Erythroblast (primary cell): Measurements from ENCODE around the gene STXBP1.

Experiments used
- DNase-seq, 2 experiments: peaks; one replicate each; lab custom pipeline; 2025; lab: John Stamatoyannopoulos, UW
- GATA1 ChIP-seq: IDR thresholded peaks from 2 replicates; pipeline ENCODE4 v1.6.1; 2011; ENCODE audit warnings: low read depth, mild to moderate bottlenecking, control low read depth, low read length, moderate library complexity
- POLR2A ChIP-seq: IDR thresholded peaks from 2 replicates; pipeline ENCODE4 v1.6.1; 2011; ENCODE audit warnings: mild to moderate bottlenecking, low read length

The STXBP1 gene

GRCh38 chr9:127586096-127586495, 26.0 kb upstream of the STXBP1 start:
- TF ChIP-seq POLR2A (no peak), GATA1 (no peak)
- no peak for DNase-seq

GRCh38 chr9:127586537-127586936, 25.5 kb upstream of the STXBP1 start:
- DNase-seq, result peak; percentile 72 to 84
- TF ChIP-seq POLR2A (no peak), GATA1 (no peak)

GRCh38 chr9:127587966-127588365, 24.1 kb upstream of the STXBP1 start:
- no peak for DNase-seq
- TF ChIP-seq POLR2A, result no peak
- no peak for TF ChIP-seq GATA1

- TF ChIP-seq POLR2A (no peak), GATA1 (no peak)
- no peak for DNase-seq
Measured at GRCh38 chr9:127588740-127589506, 23.2 kb upstream of the STXBP1 start.

- TF ChIP-seq POLR2A, result no peak
- TF ChIP-seq GATA1, result no peak
- DNase-seq, result peak; percentile 45 to 69
Measured at GRCh38 chr9:127589955-127590370, 22.1 kb upstream of the STXBP1 start.

- no peak for DNase-seq
- no peak for TF ChIP-seq POLR2A
- TF ChIP-seq GATA1, result no peak
Measured at GRCh38 chr9:127595611-127596010, 16.5 kb upstream of the STXBP1 start.

- TF ChIP-seq POLR2A (no peak), GATA1 (no peak)
Measured at GRCh38 chr9:127598839-127599549, 13.1 kb upstream of the STXBP1 start.

GRCh38 chr9:127599550-127599891, 12.6 kb upstream of the STXBP1 start:
- no peak for TF ChIP-seq POLR2A

More at GRCh38 chr9:127598839-127599549, 13.1 kb upstream of the STXBP1 start:
- DNase-seq, result no peak

GRCh38 chr9:127603226-127603625, 8.9 kb upstream of the STXBP1 start:
- DNase-seq, result no peak
- TF ChIP-seq POLR2A, result no peak

More at GRCh38 chr9:127599550-127599891, 12.6 kb upstream of the STXBP1 start:
- no peak for DNase-seq

- DNase-seq, result no peak
- TF ChIP-seq GATA1 (no peak), POLR2A (no peak)
Measured at GRCh38 chr9:127606043-127606442, 6.0 kb upstream of the STXBP1 start.

GRCh38 chr9:127608104-127608966, 3.7 kb upstream of the STXBP1 start:
- peak; percentile 35 to 50 for DNase-seq
- TF ChIP-seq POLR2A (no peak), GATA1 (no peak)

GRCh38 chr9:127611603-127611898, 526 bp upstream of the STXBP1 start:
- TF ChIP-seq POLR2A (no peak), GATA1 (no peak)
- DNase-seq, result no peak

GRCh38 chr9:127612939-127613582, 984 bp downstream of the STXBP1 start:
- DNase-seq, result peak in 1 of 2 experiments; percentile 34
- no peak for TF ChIP-seq POLR2A
- TF ChIP-seq GATA1, result no peak

- TF ChIP-seq GATA1, result no peak
- TF ChIP-seq POLR2A, result no peak
- no peak for DNase-seq
Measured at GRCh38 chr9:127613583-127613954, 1.5 kb downstream of the STXBP1 start.
